Testis (tissue), 3 donors: ENCODE results near the gene CLIP2. TPM values are rescaled to one million over a fixed set of nuclear protein-coding genes. Genes with fewer than 3 reads are reported as not detected.

Experiments used
- DNase-seq: peaks from one replicate; pipeline ENCODE4 v3.0.0-alpha.2; 2019
- H3K27ac ChIP-seq, 2 donors: fragments of 200-600 bp; sonication (generic); one replicate each; pipeline ENCODE4 v1.5.1; 2019
- H3K27me3 ChIP-seq: fragments of 200-600 bp; sonication (generic); one replicate; pipeline ENCODE4 v1.5.1; 2019
- H3K36me3 ChIP-seq: fragments of 200-600 bp; sonication (generic); one replicate; pipeline ENCODE4 v1.5.1; 2017; ENCODE audit warnings: low read depth; ENCODE audit errors: missing control alignments
- H3K4me1 ChIP-seq: fragments of 200-600 bp; sonication (generic); one replicate; pipeline ENCODE4 v1.5.1; 2019
- H3K4me3 ChIP-seq, 2 donors: fragments of 200-600 bp; sonication (generic); one replicate each; pipeline ENCODE4 v1.5.1; 2017 to 2019
- H3K9me3 ChIP-seq: fragments of 200-600 bp; sonication (generic); one replicate; pipeline ENCODE4 v1.5.1; 2017
- CTCF ChIP-seq, 3 experiments: fragments of 450-650 bp in 2 of 3; fragments of 200-600 bp in 1 of 3; sonication (generic) in 1 of 3; IDR thresholded peaks; one replicate each; pipeline ENCODE4 v1.5.1; 2016 to 2019; ENCODE audit warnings: antibody characterized with exemption in 3 of 3, mild to moderate bottlenecking in 2 of 3, moderate library complexity in 1 of 3
- POLR2A ChIP-seq: fragments of 450-650 bp; IDR thresholded peaks from one replicate; pipeline ENCODE4 v1.6.1; 2017; ENCODE audit warnings: antibody characterized with exemption, mild to moderate bottlenecking, moderate library complexity
- WGBS, 2 donors: methylation state at CpG; one replicate each; pipeline ENCODE4 v1.1.5; 2018; 5-methylcytosine and 5-hydroxymethylcytosine counted together
- intact Hi-C: fragments of 100-400 bp; cut with DNase I; formaldehyde crosslinking; loops from one replicate; pipeline ENCODE4 v1.15.1; 2023; ENCODE audit warnings: low total_unique reads
- polyA plus RNA-seq: library from polyadenylated mRNA; stranded (reverse); fragments of 350-450 nt; fragmentation: Illumina TruSeq; extraction: RNeasy Lipid Tissue Mini Kit (QIAGEN cat#74804); gene quantifications from one replicate; pipeline ENCODE4 v1.2.3, GENCODE V29; 2014; ENCODE audit warnings: low read depth, low replicate concordance; ENCODE audit not compliant: insufficient read depth
- total RNA-seq, 2 donors: library from RNA; depleted of rRNA; stranded (reverse); fragments of >200 nt; gene quantifications; one replicate each; pipeline ENCODE4 v1.2.3, GENCODE V29; 2016

Gene CLIP2
- total and polyA plus RNA-seq, 3 donors from 2014 or later = 8.5 to 19.8 (median 16.5) TPM

DNA sequence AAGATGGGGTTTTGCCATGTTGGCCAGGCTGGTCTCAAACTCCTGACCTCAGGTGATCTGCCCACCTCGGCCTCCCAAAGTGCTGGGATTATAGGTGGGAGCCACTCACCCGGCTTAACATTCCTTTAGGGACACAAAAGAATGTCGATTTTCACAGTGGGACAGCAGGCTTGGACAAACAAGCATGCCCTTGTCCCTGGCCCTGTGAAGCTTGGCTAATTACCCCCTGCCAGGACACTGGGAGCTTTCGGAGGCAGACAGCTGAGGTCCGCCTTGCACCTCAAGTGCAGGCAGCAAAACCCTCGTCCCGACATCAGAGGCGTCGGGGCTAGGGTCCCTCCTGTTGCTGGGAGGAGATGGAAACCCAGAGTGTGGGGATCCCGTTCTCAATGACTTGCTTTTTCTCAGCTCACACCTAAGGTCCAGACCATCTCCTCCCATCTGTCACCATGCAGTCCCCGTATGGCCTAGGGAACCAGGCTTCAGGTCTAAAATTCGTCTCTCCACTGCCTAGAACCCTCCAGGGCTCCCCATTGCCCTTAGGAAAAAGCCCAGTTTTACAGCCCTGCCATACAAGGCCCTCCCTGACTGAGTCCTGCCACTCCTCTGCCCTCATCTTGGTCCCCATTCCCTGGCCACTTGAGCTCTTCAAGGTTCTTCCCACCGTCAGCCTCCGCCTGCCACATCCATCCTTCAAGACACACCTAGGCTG lies 6.3 kb upstream of the CLIP2 start:
- Histone ChIP-seq H3K9me3 (no peaks in the 10 kb centered on the region), H3K4me3 (no peak overlapping the region), H3K27ac (no peak overlapping the region), H3K27me3 (no peaks in the 10 kb centered on the region), H3K4me1 (peaks cover 8% of the 10 kb centered on the region), H3K36me3 (no peaks in the 10 kb centered on the region)
- DNase-seq = no peak
- TF ChIP-seq POLR2A = no peak
- TF ChIP-seq CTCF (IDR thresholded peaks at IDR 0.05) = no peak
- WGBS, 2 donors = 90 to 95% methylated on average over 9 to 14 of the region's 14 CpGs
- intact Hi-C loops = no loop called here

- no peaks in the 10 kb centered on the region for H3K27me3 ChIP-seq
- no peaks in the 10 kb centered on the region for H3K36me3 ChIP-seq
- peaks cover 18% of the 10 kb centered on the region for H3K4me1 ChIP-seq
- H3K9me3 ChIP-seq = no peaks in the 10 kb centered on the region
- intact Hi-C loops = no loop called here
- TF ChIP-seq CTCF (IDR thresholded peaks at IDR 0.05) (no peak), POLR2A (no peak)
- H3K4me3 ChIP-seq = no peak overlapping the region
- 87 to 92% methylated on average over 9 of the region's 9 CpGs for WGBS, 2 donors
- H3K27ac ChIP-seq = no peak overlapping the region
- DNase-seq = no peak
These were observed 5.3 kb upstream of the CLIP2 start for GRCh38 chr7:74283858-74284447.

DNA sequence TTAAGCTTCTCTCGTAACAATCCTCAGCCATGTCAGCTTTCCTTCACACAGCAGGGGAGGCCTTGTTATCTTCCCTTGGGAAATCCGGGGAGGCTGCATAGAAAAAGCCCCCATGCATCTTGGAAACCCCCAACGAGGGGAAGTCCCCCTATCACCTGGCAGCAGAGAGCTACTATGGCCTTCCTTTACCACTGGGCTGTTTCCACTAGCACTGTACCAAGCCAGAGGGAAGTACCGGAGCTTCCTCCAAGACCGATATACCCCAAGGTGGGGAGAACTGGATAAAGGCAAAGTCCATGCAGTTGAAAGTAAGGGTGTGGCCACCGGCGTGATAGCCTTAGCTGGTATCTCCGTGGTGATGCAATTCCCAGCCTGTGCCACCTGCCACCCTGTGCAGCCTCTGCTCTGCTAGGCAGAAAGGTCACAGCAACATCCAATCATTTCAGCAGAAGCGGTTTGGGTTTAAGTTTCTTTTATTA lies 4.4 kb upstream of the CLIP2 start:
- Histone ChIP-seq H3K27ac (no peak overlapping the region), H3K36me3 (no peaks in the 10 kb centered on the region), H3K4me1 (peaks cover 17% of the 10 kb centered on the region), H3K4me3 (no peak overlapping the region), H3K27me3 (no peaks in the 10 kb centered on the region), H3K9me3 (no peaks in the 10 kb centered on the region)
- 61 to 70% methylated on average over 7 to 9 of the region's 9 CpGs for WGBS, 2 donors
- intact Hi-C loops = no loop called here
- no peak for DNase-seq
- no peak for TF ChIP-seq CTCF (IDR thresholded peaks at IDR 0.05)
- TF ChIP-seq POLR2A = no peak

DNA sequence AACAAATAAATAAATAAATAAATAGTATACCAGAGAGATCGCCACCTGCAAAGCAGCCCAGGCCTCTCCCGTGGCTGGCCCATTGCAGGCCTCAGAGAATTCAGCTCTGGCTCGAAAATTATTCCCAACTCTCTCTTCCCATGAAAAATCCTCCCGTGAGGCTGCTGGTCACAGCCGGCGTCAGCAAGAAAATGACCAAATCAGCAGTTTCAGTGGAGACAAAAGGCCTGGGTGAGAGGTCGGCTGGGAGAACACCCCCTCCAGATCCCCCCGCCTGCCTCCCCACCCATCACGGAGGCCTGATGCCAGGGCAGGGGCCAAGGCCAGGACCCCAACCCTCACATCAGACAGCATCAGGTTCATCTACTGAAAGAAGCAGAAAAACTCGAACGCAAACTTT lies 3.1 kb upstream of the CLIP2 start:
- Histone ChIP-seq H3K36me3 (no peaks in the 10 kb centered on the region), H3K9me3 (no peaks in the 10 kb centered on the region), H3K27me3 (no peaks in the 10 kb centered on the region), H3K4me3 (no peak overlapping the region), H3K27ac (no peak overlapping the region), H3K4me1 (peaks cover 21% of the 10 kb centered on the region)
- 85 to 88% methylated on average over 10 to 11 of the region's 11 CpGs for WGBS, 2 donors
- intact Hi-C loops = no loop called here
- no peak for DNase-seq
- TF ChIP-seq CTCF (IDR thresholded peaks at IDR 0.05) = no peak
- TF ChIP-seq POLR2A = no peak
